WTC11 (cell line): ENCODE measurements around the gene CD163. TPM values are rescaled to one million over a fixed set of nuclear protein-coding genes. Genes with fewer than 3 reads are reported as not detected.

Experiments
- ATAC-seq: fragments of 200-7000 bp; cut with Tn5 transposase; 2 replicates; pipeline ENCODE4 v1.10.0; 2021; ENCODE audit warnings: mild to moderate bottlenecking, moderate library complexity
- CTCF ChIA-PET: fragments of 300-600 bp; sonication (Branson Sonifier 250); formaldehyde crosslinking; loops from one replicate; lab custom pipeline; 2021; ENCODE audit warnings: antibody characterized with exemption; lab: Charles Lee
- POLR2A ChIA-PET: fragments of 350-600 bp; sonication (Branson Sonifier 250); formaldehyde crosslinking; loops from one replicate; lab custom pipeline; 2021; ENCODE audit warnings: antibody characterized with exemption; lab: Charles Lee
- DNase-seq: peaks from one replicate; pipeline ENCODE4 v3.0.0; 2021; ENCODE audit warnings: low spot score
- H3K27ac Mint-ChIP-seq: 2 replicates; pipeline ENCODE4 v1.8.0; 2021; ENCODE audit warnings: mixed read lengths
- H3K27me3 Mint-ChIP-seq: 2 replicates; pipeline ENCODE4 v1.8.0; 2021; ENCODE audit warnings: low read depth, mild to moderate bottlenecking, moderate library complexity, mixed read lengths
- H3K36me3 Mint-ChIP-seq: 2 replicates; pipeline ENCODE4 v1.8.0; 2021; ENCODE audit warnings: mixed read lengths
- H3K4me1 Mint-ChIP-seq: 2 replicates; pipeline ENCODE4 v1.8.0; 2022; ENCODE audit warnings: mixed read lengths
- H3K4me3 Mint-ChIP-seq: 2 replicates; pipeline ENCODE4 v1.8.0; 2021; ENCODE audit warnings: mild to moderate bottlenecking, moderate library complexity, mixed read lengths
- H3K9me3 Mint-ChIP-seq: 2 replicates; pipeline ENCODE4 v1.8.0; 2021; ENCODE audit warnings: mixed read lengths
- ATF1 ChIP-seq: sonication (generic); formaldehyde crosslinking; IDR thresholded peaks from 2 replicates; pipeline ENCODE4 v1.8.1; 2023; ENCODE audit warnings: mild to moderate bottlenecking, moderate library complexity, missing genetic modification reagents
- GABPB1 ChIP-seq: sonication (generic); formaldehyde crosslinking; IDR thresholded peaks from 2 replicates; pipeline ENCODE4 v1.8.1; 2023; ENCODE audit warnings: mild to moderate bottlenecking, missing genetic modification reagents
- KAT7 ChIP-seq: sonication (generic); formaldehyde crosslinking; IDR thresholded peaks from 2 replicates; pipeline ENCODE4 v1.8.1; 2023; ENCODE audit warnings: missing genetic modification reagents, mild to moderate bottlenecking, borderline replicate concordance
- MXD4 ChIP-seq: fragments of 250-450 bp; sonication (Bioruptor Pico); IDR thresholded peaks from 2 replicates; pipeline ENCODE4 v1.8.0; 2021; ENCODE audit warnings: mild to moderate bottlenecking, moderate library complexity, borderline replicate concordance
- NFATC4 ChIP-seq: fragments of 250-450 bp; sonication (Bioruptor Pico); IDR thresholded peaks from 2 replicates; pipeline ENCODE4 v1.9.0; 2021; ENCODE audit warnings: mild to moderate bottlenecking
- NR1H2 ChIP-seq: sonication (generic); formaldehyde crosslinking; IDR thresholded peaks from 2 replicates; pipeline ENCODE4 v1.9.0; 2021; ENCODE audit warnings: mild to moderate bottlenecking, moderate library complexity, missing genetic modification reagents
- OVOL2 ChIP-seq: fragments of 250-450 bp; sonication (Bioruptor Pico); IDR thresholded peaks from 2 replicates; pipeline ENCODE4 v1.9.0; 2021; ENCODE audit warnings: mild to moderate bottlenecking, borderline replicate concordance
- PRDM15 ChIP-seq: sonication (generic); formaldehyde crosslinking; IDR thresholded peaks from 2 replicates; pipeline ENCODE4 v1.8.0; 2022; ENCODE audit warnings: missing genetic modification reagents
- SMAD3 ChIP-seq: sonication (generic); formaldehyde crosslinking; IDR thresholded peaks from 2 replicates; pipeline ENCODE4 v1.8.0; 2022; ENCODE audit warnings: missing genetic modification reagents, mild to moderate bottlenecking, borderline replicate concordance
- USF2 ChIP-seq: sonication (generic); formaldehyde crosslinking; IDR thresholded peaks from 2 replicates; pipeline ENCODE4 v1.8.1; 2023; ENCODE audit warnings: mild to moderate bottlenecking, missing genetic modification reagents, moderate library complexity
- ZBTB21 ChIP-seq: sonication (generic); formaldehyde crosslinking; IDR thresholded peaks from 2 replicates; pipeline ENCODE4 v1.8.1; 2023; ENCODE audit warnings: mild to moderate bottlenecking, missing genetic modification reagents, borderline replicate concordance
- ZBTB43 ChIP-seq: sonication (generic); formaldehyde crosslinking; IDR thresholded peaks from 2 replicates; pipeline ENCODE4 v1.8.1; 2023; ENCODE audit warnings: mild to moderate bottlenecking, missing genetic modification reagents
- ZNF232 ChIP-seq: sonication (generic); formaldehyde crosslinking; IDR thresholded peaks from 2 replicates; pipeline ENCODE4 v1.8.0; 2022; ENCODE audit warnings: mild to moderate bottlenecking, missing genetic modification reagents
- ZNF317 ChIP-seq: sonication (generic); formaldehyde crosslinking; IDR thresholded peaks from 2 replicates; pipeline ENCODE4 v1.8.1; 2023; ENCODE audit warnings: low read depth, mild to moderate bottlenecking, moderate library complexity, missing genetic modification reagents, borderline replicate concordance
- ZNF416 ChIP-seq: fragments of 250-450 bp; sonication (Bioruptor Pico); IDR thresholded peaks from 2 replicates; pipeline ENCODE4 v1.9.0; 2021; ENCODE audit warnings: mild to moderate bottlenecking, inconsistent platforms
- ZNF423 ChIP-seq: fragments of 250-450 bp; sonication (Bioruptor Pico); IDR thresholded peaks from 2 replicates; pipeline ENCODE4 v2.1.2; 2022; ENCODE audit warnings: mild to moderate bottlenecking, moderate library complexity
- ZNF512 ChIP-seq: sonication (generic); formaldehyde crosslinking; IDR thresholded peaks from 2 replicates; pipeline ENCODE4 v1.8.1; 2022; ENCODE audit warnings: missing genetic modification reagents, borderline replicate concordance
- total RNA-seq: library from RNA; stranded (reverse); gene quantifications from 3 replicates; pipeline ENCODE4 v1.2.3, GENCODE V29; 2021
- TF ChIP-seq, protein P1 (sequence below): sonication (generic); formaldehyde crosslinking; IDR thresholded peaks from 2 replicates; pipeline ENCODE4 v1.8.1; 2023; ENCODE audit warnings: mild to moderate bottlenecking, moderate library complexity, missing genetic modification reagents
- TF ChIP-seq, protein P2 (sequence below): sonication (generic); formaldehyde crosslinking; IDR thresholded peaks from 2 replicates; pipeline ENCODE4 v1.8.0; 2022; ENCODE audit warnings: mild to moderate bottlenecking, missing genetic modification reagents
- TF ChIP-seq, protein P3 (sequence below): sonication (generic); formaldehyde crosslinking; IDR thresholded peaks from 2 replicates; pipeline ENCODE4 v1.8.0; 2023; ENCODE audit warnings: mild to moderate bottlenecking, missing genetic modification reagents

CD163 gene
- total RNA-seq, 1 experiment from 2014 or later = 0.77 TPM

- Mint-ChIP-seq H3K36me3 (peaks cover 15% of the 10 kb centered on the region), H3K4me1 (peaks cover 10% of the 10 kb centered on the region), H3K27ac (no peak overlapping the region), H3K4me3 (peak overlapping the region; percentile 8; the same call in 1 of the 2 replicates), H3K27me3 (peaks cover 27% of the 10 kb centered on the region), H3K9me3 (peaks cover 26% of the 10 kb centered on the region)
- ATAC-seq (no peak), DNase-seq (no peak)
- POLR2A ChIA-PET = no interaction called here
- TF ChIP-seq NR1H2 (CRISPR knock-in tag) = no peak
- TF ChIP-seq, protein P1, sequence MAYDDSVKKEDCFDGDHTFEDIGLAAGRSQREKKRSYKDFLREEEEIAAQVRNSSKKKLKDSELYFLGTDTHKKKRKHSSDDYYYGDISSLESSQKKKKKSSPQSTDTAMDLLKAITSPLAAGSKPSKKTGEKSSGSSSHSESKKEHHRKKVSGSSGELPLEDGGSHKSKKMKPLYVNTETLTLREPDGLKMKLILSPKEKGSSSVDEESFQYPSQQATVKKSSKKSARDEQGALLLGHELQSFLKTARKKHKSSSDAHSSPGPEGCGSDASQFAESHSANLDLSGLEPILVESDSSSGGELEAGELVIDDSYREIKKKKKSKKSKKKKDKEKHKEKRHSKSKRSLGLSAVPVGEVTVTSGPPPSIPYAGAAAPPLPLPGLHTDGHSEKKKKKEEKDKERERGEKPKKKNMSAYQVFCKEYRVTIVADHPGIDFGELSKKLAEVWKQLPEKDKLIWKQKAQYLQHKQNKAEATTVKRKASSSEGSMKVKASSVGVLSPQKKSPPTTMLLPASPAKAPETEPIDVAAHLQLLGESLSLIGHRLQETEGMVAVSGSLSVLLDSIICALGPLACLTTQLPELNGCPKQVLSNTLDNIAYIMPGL (CRISPR knock-in tag) = no peak
- TF ChIP-seq, protein P2, sequence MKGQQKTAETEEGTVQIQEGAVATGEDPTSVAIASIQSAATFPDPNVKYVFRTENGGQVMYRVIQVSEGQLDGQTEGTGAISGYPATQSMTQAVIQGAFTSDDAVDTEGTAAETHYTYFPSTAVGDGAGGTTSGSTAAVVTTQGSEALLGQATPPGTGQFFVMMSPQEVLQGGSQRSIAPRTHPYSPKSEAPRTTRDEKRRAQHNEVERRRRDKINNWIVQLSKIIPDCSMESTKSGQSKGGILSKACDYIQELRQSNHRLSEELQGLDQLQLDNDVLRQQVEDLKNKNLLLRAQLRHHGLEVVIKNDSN (CRISPR knock-in tag) = no peak
- TF ChIP-seq OVOL2 (CRISPR knock-in tag) = no peak
- no peak for TF ChIP-seq USF2 (CRISPR knock-in tag)
- TF ChIP-seq MXD4 (CRISPR knock-in tag) = no peak
- TF ChIP-seq ZNF423 (CRISPR knock-in tag) = no peak
- no peak for TF ChIP-seq ZNF416 (CRISPR knock-in tag)
- TF ChIP-seq ZBTB43 = no peak
- CTCF ChIA-PET = no interaction called here
These were observed 62.4 kb downstream of the CD163 start for GRCh38 chr12:7441216-7441615.

- ATAC-seq = peak; percentile 94
- peak; percentile 84 for DNase-seq
- peaks cover 27% of the 10 kb centered on the region for H3K27me3 Mint-ChIP-seq
- CTCF ChIA-PET = interaction anchor here (0.6 to 1.4 kb wide), 4 partner anchors 24 to 348 kb away, joined by 3 read pairs; no protein-coding TSS in a partner anchor
- H3K9me3 Mint-ChIP-seq = peaks cover 21% of the 10 kb centered on the region
- peaks cover 10% of the 10 kb centered on the region for H3K4me1 Mint-ChIP-seq
- peak overlapping the region; percentile 69 for H3K4me3 Mint-ChIP-seq
- peaks cover 15% of the 10 kb centered on the region for H3K36me3 Mint-ChIP-seq
- peak overlapping the region; percentile 90 for H3K27ac Mint-ChIP-seq
- POLR2A ChIA-PET = no interaction called here
- TF ChIP-seq ZBTB21 = peak; percentile 95
- TF ChIP-seq NFATC4 (CRISPR knock-in tag) = no peak
- peak; percentile 97; the same call in 1 of the 2 replicates for TF ChIP-seq KAT7 (CRISPR knock-in tag)
- TF ChIP-seq PRDM15 (CRISPR knock-in tag) = peak; percentile 54
- TF ChIP-seq, protein P3, sequence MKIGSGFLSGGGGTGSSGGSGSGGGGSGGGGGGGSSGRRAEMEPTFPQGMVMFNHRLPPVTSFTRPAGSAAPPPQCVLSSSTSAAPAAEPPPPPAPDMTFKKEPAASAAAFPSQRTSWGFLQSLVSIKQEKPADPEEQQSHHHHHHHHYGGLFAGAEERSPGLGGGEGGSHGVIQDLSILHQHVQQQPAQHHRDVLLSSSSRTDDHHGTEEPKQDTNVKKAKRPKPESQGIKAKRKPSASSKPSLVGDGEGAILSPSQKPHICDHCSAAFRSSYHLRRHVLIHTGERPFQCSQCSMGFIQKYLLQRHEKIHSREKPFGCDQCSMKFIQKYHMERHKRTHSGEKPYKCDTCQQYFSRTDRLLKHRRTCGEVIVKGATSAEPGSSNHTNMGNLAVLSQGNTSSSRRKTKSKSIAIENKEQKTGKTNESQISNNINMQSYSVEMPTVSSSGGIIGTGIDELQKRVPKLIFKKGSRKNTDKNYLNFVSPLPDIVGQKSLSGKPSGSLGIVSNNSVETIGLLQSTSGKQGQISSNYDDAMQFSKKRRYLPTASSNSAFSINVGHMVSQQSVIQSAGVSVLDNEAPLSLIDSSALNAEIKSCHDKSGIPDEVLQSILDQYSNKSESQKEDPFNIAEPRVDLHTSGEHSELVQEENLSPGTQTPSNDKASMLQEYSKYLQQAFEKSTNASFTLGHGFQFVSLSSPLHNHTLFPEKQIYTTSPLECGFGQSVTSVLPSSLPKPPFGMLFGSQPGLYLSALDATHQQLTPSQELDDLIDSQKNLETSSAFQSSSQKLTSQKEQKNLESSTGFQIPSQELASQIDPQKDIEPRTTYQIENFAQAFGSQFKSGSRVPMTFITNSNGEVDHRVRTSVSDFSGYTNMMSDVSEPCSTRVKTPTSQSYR (CRISPR knock-in tag) = peak; percentile 94
- peak; percentile 59 for TF ChIP-seq ZNF317 (CRISPR knock-in tag)
- 0 out of 2 replicates have a peak, but pooled peaks have one; percentile 33 for TF ChIP-seq ATF1 (CRISPR knock-in tag)
- TF ChIP-seq ZNF232 (CRISPR knock-in tag) = peak; percentile 97
- 0 out of 2 replicates have a peak, but pooled peaks have one; percentile 54 for TF ChIP-seq ZNF512 (CRISPR knock-in tag)
- TF ChIP-seq GABPB1 (CRISPR knock-in tag) = no peak
- TF ChIP-seq SMAD3 (CRISPR knock-in tag) = peak; percentile 97
These were observed 63.7 kb downstream of the CD163 start for GRCh38 chr12:7439579-7440505.
